Erythroblast (primary cell): ENCODE data around the gene ADCY3.

ENCODE experiments used
- GATA1 ChIP-seq: IDR thresholded peaks from 2 replicates; pipeline ENCODE4 v1.6.1; 2011; ENCODE audit warnings: low read depth, mild to moderate bottlenecking, control low read depth, low read length, moderate library complexity
- POLR2A ChIP-seq: IDR thresholded peaks from 2 replicates; pipeline ENCODE4 v1.6.1; 2011; ENCODE audit warnings: mild to moderate bottlenecking, low read length

- TF ChIP-seq POLR2A (no peak), GATA1 (no peak)
Observed at GRCh38 chr2:24831221-24832072, 88.6 kb downstream of the ADCY3 start.
